Urinary bladder (tissue), 4 donors: ENCODE measurements around the gene CELF2. TPM values are rescaled to one million over a fixed set of nuclear protein-coding genes. Genes with fewer than 3 reads are reported as not detected.

Experiments used
- DNase-seq: peaks from one replicate; pipeline ENCODE4 v3.0.0-alpha.2; 2015; ENCODE audit errors: extremely low spot score
- H3K27ac ChIP-seq: one replicate; pipeline ENCODE4 v1.5.1; 2013; ENCODE audit warnings: low read depth, mild to moderate bottlenecking, moderate library complexity
- H3K36me3 ChIP-seq: one replicate; pipeline ENCODE4 v1.6.1; 2013; ENCODE audit warnings: mild to moderate bottlenecking, moderate library complexity; ENCODE audit not compliant: insufficient read depth
- H3K4me1 ChIP-seq: one replicate; pipeline ENCODE4 v1.6.1; 2013; ENCODE audit warnings: mild to moderate bottlenecking, moderate library complexity; ENCODE audit not compliant: insufficient read depth
- H3K4me3 ChIP-seq: one replicate; pipeline ENCODE4 v1.5.1; 2013; ENCODE audit warnings: low read depth, low read length
- WGBS: extraction: QIAGEN DNeasy Blood & Tissue Kit; methylation state at CpG from one replicate; pipeline ENCODE4 v1.1.7; 2013; 5-methylcytosine and 5-hydroxymethylcytosine counted together
- polyA plus RNA-seq: library from polyadenylated mRNA; stranded (reverse); fragments of 200-250 nt; gene quantifications from one replicate; pipeline ENCODE4 v1.2.3, GENCODE V29; 2013
- total RNA-seq: library from RNA; depleted of rRNA; stranded (reverse); fragments of >200 nt; gene quantifications from one replicate; pipeline ENCODE4 v1.2.3, GENCODE V29; 2014
- donor health status: healthy with polysubstance abuse.
- donor health status: healthy.

CELF2 gene
- total and polyA plus RNA-seq, 2 donors: 40.1 to 52.7 TPM

DNA sequence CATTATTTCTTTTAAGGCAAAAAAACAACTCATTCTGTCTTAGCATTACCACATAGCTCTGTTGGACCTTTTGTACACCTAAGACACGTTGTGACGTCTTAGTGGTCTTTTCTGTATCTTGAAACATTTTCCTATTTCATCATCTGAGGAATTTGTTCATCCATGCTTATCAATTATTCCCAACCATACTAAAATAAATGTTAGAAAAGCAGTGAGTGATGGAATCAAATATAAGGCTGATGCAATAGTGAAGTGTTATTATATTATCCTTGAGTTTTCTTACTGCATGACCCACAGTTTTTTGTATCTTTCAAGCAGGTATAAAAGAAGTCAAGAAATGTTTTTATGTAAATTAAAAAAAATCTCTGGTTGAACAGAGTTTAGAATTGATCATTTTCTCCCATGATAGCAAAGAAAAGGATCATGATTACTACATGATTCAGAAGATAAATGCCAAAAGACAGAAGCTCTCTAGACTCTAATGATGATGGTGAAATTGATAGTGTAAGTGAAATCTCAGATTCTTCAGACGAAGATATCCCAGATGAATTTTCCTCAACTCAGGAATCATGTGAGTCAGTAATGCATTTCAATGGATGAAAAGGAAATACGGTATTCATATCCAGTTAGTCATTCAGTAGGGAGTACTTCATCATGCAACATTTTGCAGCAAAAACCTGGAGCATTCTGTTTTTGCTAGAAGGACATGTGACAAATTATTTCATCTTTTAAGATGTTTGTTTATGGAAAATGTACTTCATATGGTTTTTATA is 51.4 kb downstream of the CELF2 start:
- H3K4me1 ChIP-seq: no peaks in the 10 kb centered on the region
- WGBS: 96% methylated on average over 4 of the region's 4 CpGs
- H3K27ac ChIP-seq: no peak overlapping the region

DNA sequence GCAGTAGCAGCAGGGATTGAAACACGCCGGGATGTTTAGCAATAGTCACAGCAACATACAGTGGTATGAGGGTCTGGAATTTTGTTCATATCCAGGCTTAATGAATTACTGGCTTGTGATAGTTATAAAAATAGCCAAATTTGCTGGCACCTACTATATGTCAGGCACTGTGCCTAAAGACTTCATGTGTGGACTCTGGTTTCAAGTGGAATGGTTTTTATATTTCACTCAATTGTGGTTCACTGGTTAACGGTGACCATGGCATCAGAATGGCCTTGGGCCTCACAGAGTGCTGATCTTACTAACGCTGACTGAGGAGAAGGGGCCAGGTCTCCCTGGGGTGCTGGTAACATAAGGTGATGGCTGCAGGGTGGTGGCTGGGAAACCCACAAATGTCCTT is 55.7 kb downstream of the CELF2 start:
- H3K36me3 ChIP-seq: no peaks in the 10 kb centered on the region
- no peaks in the 10 kb centered on the region for H3K4me1 ChIP-seq
- WGBS: 65% methylated on average over 4 of the region's 4 CpGs
- no peak for DNase-seq
- no peak overlapping the region for H3K27ac ChIP-seq
- no peak overlapping the region for H3K4me3 ChIP-seq

More for the DNA sequence above, 51.4 kb downstream of the CELF2 start:
- no peak for DNase-seq
- Histone ChIP-seq H3K36me3 (no peaks in the 10 kb centered on the region), H3K4me3 (no peak overlapping the region)

DNA sequence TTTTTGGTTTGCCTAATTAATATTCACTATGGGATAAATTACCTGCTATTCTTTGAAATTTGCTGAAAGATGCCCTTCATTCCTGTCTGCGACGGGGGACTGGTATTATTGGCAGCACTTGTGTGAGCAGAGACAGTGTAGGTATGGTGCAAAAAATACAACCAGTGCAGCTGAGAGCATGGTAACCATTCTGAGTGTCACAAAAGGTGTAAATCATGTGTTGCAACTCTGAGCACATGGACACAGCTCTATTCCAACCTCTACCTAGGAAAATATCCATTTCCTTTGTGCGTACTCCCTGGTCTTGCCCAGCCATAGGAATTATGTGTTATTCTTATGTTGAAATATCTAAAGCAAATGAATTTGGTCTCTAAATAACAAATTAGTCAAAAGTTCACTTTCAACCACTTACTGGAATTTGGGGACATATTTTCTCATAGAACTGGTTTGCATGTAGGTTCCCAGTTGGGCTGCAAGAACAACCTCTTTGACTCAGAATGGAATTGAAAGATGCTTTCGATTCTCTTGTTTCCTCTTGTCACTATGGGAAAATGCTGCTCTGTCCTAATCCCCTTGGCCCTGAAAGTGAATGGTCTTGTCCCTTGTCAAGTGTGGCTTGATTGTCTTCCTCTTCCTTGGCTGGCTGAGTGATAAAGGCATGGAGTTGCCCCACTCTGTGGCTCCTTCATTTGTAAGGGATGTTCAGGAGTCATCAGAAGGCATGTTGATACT is 57.0 kb downstream of the CELF2 start:
- no peaks in the 10 kb centered on the region for H3K36me3 ChIP-seq
- 97% methylated on average over 4 of the region's 4 CpGs for WGBS
- no peak overlapping the region for H3K27ac ChIP-seq
- H3K4me1 ChIP-seq: no peaks in the 10 kb centered on the region
- no peak for DNase-seq
- no peak overlapping the region for H3K4me3 ChIP-seq

DNA sequence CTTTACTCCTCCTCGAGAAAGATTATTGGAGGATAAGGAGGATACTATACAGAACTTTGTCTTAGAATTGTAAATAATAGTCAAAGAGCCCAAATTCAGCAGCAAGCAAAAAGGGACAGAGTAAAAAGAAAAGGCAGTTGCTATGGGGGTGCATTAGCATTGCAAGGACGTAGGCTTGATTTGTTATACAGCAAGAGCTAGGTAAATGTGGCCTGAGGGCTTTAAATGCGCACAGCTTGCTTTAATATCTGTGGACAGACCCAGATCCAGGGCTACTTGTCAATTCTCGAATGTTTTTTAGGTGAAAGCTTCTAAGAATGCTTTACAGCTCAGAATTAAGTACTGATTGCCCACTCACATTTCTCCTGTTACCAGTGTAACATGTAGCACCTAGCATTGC is 58.5 kb downstream of the CELF2 start:
- H3K36me3 ChIP-seq: no peaks in the 10 kb centered on the region
- 74% methylated on average over 4 of the region's 4 CpGs for WGBS
- no peak for DNase-seq
- H3K27ac ChIP-seq: no peak overlapping the region
- no peak overlapping the region for H3K4me3 ChIP-seq
- no peaks in the 10 kb centered on the region for H3K4me1 ChIP-seq

DNA sequence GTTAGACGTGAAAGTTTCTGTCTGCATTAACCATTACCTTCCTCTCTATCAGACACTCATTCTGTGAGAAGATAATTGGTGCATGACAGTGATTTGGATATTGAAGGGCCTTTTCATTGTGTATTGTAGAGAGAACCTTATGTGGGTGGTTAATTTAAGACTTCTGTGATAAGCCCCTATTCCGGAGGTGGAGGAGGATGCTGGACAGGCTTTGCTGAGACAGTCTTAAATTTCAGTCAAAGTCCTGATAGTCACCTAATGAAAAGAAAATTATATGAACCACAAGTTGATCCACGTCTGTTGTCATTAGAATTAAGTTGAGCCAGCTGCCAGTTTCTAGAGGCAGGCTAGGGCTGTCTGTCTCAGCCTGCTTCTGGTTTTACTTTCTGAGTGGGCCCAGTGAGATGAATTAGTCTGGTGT is 62.9 kb downstream of the CELF2 start:
- Histone ChIP-seq H3K27ac (no peak overlapping the region), H3K36me3 (no peaks in the 10 kb centered on the region), H3K4me1 (no peaks in the 10 kb centered on the region), H3K4me3 (no peak overlapping the region)
- WGBS: 87% methylated on average over 3 of the region's 3 CpGs
- DNase-seq: no peak

DNA sequence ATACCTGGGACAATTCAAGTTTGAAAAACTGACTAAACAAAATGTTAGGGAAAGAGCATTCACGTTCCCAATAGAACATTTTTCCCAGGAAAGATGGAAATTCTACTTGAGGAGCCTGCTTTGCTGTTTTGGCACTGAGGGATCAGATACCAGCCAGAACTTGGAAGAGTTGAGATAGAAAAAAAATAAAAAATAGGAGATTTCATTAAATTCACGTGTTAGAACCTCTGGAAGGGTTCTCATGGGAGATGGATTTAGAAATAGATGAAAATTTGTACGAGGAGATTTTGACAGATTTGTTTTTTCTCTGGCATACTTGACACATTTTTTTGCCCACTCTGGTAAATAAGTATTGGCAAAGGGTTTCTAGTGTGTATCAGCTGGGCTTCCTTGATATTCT is 63.7 kb downstream of the CELF2 start:
- no peaks in the 10 kb centered on the region for H3K4me1 ChIP-seq
- H3K36me3 ChIP-seq: no peaks in the 10 kb centered on the region
- H3K27ac ChIP-seq: no peak overlapping the region
- 41% methylated on average over 3 of the region's 3 CpGs for WGBS
- no peak overlapping the region for H3K4me3 ChIP-seq
- DNase-seq: no peak

DNA sequence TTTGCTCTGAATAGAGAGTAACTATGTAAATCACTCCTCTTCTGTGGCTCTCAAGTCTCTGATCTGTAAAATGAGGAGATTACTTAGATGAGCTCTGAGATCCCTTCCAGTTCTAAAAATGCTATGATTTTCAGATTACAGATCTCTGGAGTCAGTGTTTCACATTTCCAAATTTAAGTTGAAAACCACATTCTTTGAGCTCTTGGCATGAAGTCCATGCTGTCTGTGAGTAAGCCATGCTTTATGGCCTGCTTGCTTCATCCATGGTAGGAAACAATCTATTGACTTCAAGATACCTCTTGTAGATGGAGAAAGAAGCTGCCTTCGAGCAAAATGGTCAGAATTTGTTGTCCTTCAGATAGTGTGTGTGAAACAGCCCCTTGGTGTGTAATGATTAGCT is 64.9 kb downstream of the CELF2 start:
- Histone ChIP-seq H3K36me3 (no peaks in the 10 kb centered on the region), H3K4me3 (no peak overlapping the region), H3K4me1 (no peaks in the 10 kb centered on the region), H3K27ac (no peak overlapping the region)
- no peak for DNase-seq
- WGBS: 1% methylated on average over 1 of the region's 1 CpG

DNA sequence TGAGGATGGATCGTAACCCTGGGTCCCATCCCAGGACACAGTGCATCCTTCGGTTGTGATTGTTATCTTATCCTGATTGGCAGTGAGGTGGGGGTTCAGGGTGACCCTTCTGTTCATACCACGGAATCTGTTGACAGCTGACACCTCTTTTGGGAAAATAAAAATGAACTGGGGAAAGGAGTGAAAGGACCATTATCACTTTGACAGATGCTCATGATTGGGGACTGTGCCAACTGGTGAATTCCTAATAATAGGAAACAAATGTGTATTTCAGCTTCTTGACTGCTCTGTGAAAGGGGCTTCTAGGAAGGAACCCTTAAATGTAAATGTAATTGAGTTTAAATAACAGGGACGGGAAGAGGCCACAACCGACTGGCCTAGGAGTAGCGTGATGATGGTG is 65.4 kb downstream of the CELF2 start:
- WGBS: 91% methylated on average over 6 of the region's 6 CpGs

DNA sequence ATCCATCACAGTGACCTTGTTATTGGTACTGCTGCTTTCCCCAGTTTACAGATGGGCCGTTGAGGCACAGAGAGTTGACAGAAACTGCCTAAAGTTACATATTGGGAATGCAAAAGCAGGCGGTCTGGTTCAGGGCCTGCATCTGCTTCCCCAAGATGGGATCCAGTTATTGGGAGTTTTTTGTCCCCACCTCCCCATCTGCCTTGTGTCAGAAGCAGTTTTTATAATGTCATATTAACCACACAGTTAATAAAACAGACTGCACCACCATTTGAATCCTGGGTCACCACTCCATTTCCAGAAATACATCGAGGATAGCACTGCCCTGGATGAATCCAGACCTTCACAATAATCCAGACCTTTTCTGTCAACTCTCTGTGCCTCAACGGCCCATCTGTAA is 67.9 kb downstream of the CELF2 start:
- H3K27ac ChIP-seq: no peak overlapping the region
- no peaks in the 10 kb centered on the region for H3K4me1 ChIP-seq
- no peak overlapping the region for H3K4me3 ChIP-seq
- 68% methylated on average over 4 of the region's 4 CpGs for WGBS
- no peak for DNase-seq
- no peaks in the 10 kb centered on the region for H3K36me3 ChIP-seq

More for the DNA sequence above, 65.4 kb downstream of the CELF2 start:
- Histone ChIP-seq H3K36me3 (no peaks in the 10 kb centered on the region), H3K4me1 (no peaks in the 10 kb centered on the region), H3K4me3 (no peak overlapping the region), H3K27ac (no peak overlapping the region)
- no peak for DNase-seq

DNA sequence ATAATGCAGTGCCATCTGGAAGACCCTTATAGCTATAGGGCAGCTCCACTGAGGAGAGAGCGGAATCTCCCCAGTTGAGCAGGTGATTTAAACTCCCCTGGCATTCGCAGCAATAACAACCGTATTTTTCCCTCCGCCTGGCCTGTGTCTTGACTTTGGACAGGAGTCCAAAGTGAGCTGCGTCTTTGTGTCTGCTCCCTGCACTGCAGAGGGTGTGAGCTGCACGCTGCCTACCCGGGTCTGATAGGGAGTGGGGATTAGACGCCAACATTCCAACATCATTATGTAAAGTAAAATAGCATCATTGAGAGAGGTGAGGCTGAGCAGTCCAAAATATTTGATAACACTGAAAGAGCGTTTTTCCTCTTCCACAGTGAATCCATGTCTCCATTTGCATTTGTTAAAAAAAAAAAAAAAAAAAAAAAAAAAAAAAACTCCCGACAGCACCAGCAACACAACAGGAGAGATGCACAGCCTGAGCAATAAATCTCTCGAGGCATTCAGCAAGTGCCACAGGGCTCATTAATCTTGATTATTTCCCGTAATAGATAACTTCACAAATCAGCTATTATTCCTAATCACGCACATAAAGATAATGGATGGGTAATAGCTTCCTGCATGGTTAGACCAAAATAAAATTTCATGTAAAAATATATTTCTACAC is 68.6 kb downstream of the CELF2 start:
- no peak overlapping the region for H3K4me3 ChIP-seq
- H3K27ac ChIP-seq: no peak overlapping the region
- 40% methylated on average over 13 of the region's 13 CpGs for WGBS
- H3K36me3 ChIP-seq: no peaks in the 10 kb centered on the region
- H3K4me1 ChIP-seq: no peaks in the 10 kb centered on the region
- DNase-seq: peak; percentile 18

DNA sequence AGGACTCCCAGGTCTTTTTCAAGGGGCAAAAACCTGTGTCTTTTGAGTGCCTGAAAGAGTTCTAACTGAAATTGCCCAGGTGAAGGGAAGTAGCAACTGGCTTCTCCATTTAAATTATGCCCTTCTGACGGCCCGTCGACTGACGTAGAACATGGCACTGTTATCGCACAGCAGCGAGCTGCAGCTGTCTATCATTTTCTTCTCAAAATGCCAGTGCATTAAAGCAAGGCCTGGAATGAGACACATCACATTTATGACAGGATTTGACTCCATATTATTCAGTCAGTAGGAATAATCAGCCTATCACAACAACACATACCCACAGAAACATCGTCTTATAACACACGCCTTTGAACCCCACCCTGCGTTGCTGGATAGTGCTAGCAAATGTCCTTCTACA is 69.7 kb downstream of the CELF2 start:
- H3K4me3 ChIP-seq: no peak overlapping the region

DNA sequence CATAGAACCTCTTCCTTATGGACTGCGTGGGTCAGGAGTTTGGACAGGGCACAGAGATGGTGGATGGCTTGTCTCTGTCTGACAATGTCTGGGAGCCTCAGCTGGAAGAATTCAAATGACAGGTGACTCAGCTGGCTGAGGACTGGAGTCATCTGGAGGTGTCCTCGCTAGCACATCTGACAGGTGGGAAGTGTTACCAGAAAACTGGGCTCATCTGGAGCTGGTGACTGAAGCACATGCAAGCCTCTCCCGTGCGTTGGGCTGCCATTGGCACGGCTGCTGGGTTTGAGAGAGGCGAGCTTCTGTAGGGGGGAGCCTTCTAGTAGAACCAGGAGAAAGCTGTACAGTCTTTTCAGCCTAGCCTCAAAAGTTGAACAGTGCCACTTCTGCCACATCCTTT is 71.0 kb downstream of the CELF2 start:
- DNase-seq: no peak
- no peaks in the 10 kb centered on the region for H3K36me3 ChIP-seq
- 87% methylated on average over 6 of the region's 6 CpGs for WGBS

More for the DNA sequence above, 69.7 kb downstream of the CELF2 start:
- WGBS: 97% methylated on average over 9 of the region's 9 CpGs
- DNase-seq: no peak
- H3K27ac ChIP-seq: no peak overlapping the region
- no peaks in the 10 kb centered on the region for H3K4me1 ChIP-seq
- H3K36me3 ChIP-seq: no peaks in the 10 kb centered on the region

DNA sequence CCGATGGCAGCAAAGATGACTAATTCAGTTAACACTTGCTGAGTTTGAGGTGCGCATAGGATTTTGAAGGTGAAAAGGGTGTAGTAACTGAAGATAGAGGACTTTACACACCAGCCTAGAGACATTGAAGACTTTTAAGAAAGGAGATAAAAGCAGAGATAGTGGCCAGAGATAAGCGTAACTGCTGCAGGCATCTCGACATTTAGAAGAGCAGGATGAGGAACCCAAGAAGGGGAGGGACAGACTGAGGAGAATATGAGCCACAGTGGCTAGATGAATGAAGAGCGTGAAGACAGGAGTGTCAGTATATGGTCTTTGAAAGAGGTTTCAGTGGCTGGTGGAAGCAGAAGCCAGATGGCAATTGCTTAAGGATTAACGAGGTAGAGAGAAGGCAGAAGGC is 71.6 kb downstream of the CELF2 start:
- WGBS: 92% methylated on average over 6 of the region's 6 CpGs
- Histone ChIP-seq H3K27ac (no peak overlapping the region), H3K4me1 (no peaks in the 10 kb centered on the region), H3K36me3 (no peaks in the 10 kb centered on the region), H3K4me3 (no peak overlapping the region)
- DNase-seq: no peak

More for the DNA sequence above, 71.0 kb downstream of the CELF2 start:
- H3K4me1 ChIP-seq: no peaks in the 10 kb centered on the region
- H3K4me3 ChIP-seq: no peak overlapping the region
- no peak overlapping the region for H3K27ac ChIP-seq
